H1 (cell line): ENCODE data around the gene CDY2A. TPM values are rescaled to one million over a fixed set of nuclear protein-coding genes. Genes with fewer than 3 reads are reported as not detected.
"Not testable (repeated sequence)": the region's sequence is repeated elsewhere in the genome, so short reads cannot be mapped to it uniquely, and the experiment has no call there.

Experiments used
- CTCF ChIA-PET: fragments of 300-600 bp; sonication (Branson Sonifier 250); formaldehyde crosslinking; loops from one replicate; lab custom pipeline; 2021; ENCODE audit not compliant: partially characterized antibody; lab: Charles Lee
- POLR2A ChIA-PET: fragments of 300-600 bp; sonication (Branson Sonifier 250); formaldehyde crosslinking; loops from one replicate; lab custom pipeline; 2021; ENCODE audit warnings: inconsistent platforms; ENCODE audit not compliant: partially characterized antibody; lab: Charles Lee
- DNase-seq, 2 experiments: peaks; one replicate each; pipeline versions ENCODE4 v3.0.0 to v3.0.0-alpha.2; 2010 to 2022; ENCODE audit warnings: low spot score in 2 of 2, low read depth in 1 of 2, mixed read lengths in 1 of 2
- FAIRE-seq: peaks from 2 replicates; lab custom pipeline; 2011; peaks lifted over from hg19 to GRCh38; lab: Jason Lieb, UNC
- H2AFZ ChIP-seq: 2 replicates; pipeline ENCODE4 v1.8.1; 2012; ENCODE audit warnings: low read length, inconsistent platforms
- H2AK5ac ChIP-seq: 2 replicates; pipeline ENCODE4 v1.6.1; 2013; ENCODE audit warnings: low read depth, low read length
- H2BK120ac ChIP-seq: replicated peaks from 2 replicates; pipeline ENCODE3; 2013; ENCODE audit warnings: low read depth, low read length, inconsistent platforms
- H2BK12ac ChIP-seq: 2 replicates; pipeline ENCODE4 v1.6.1; 2013; ENCODE audit warnings: low read depth, low read length
- H2BK15ac ChIP-seq: 2 replicates; pipeline ENCODE4 v1.6.1; 2013; ENCODE audit warnings: low read length
- H2BK20ac ChIP-seq: 2 replicates; pipeline ENCODE4 v1.6.1; 2013; ENCODE audit warnings: low read length
- H2BK5ac ChIP-seq: 2 replicates; pipeline ENCODE4 v1.6.1; 2013; ENCODE audit warnings: low read depth, low read length
- H3K14ac ChIP-seq: 2 replicates; pipeline ENCODE4 v1.6.1; 2013; ENCODE audit warnings: inconsistent platforms; ENCODE audit not compliant: insufficient read length
- H3K18ac ChIP-seq: 2 replicates; pipeline ENCODE4 v1.6.1; 2013; ENCODE audit warnings: low read length; ENCODE audit errors: extremely low read depth
- H3K23ac ChIP-seq: 2 replicates; pipeline ENCODE4 v1.6.1; 2013; ENCODE audit warnings: inconsistent platforms; ENCODE audit not compliant: insufficient read length
- H3K23me2 ChIP-seq: 2 replicates; pipeline ENCODE4 v1.6.1; 2013; ENCODE audit warnings: low read depth, low read length
- H3K27ac ChIP-seq: 2 replicates; pipeline ENCODE4 v1.6.1; 2011; ENCODE audit warnings: low read depth, low read length, inconsistent platforms
- H3K27me3 ChIP-seq, 4 experiments: replicated peaks in 1 of 4; 1 replicate in 1 of 4; 2 replicates in 3 of 4; pipeline versions ENCODE4 v1.6.1 to v1.8.1; 2011 to 2013; ENCODE audit warnings: low read length in 3 of 4, mild to moderate bottlenecking in 3 of 4, inconsistent platforms in 2 of 4, mixed read lengths in 2 of 4, moderate library complexity in 1 of 4; ENCODE audit not compliant: control insufficient read depth in 3 of 4, insufficient read depth in 3 of 4; ENCODE audit errors: extremely low read depth in 1 of 4
- H3K36me3 ChIP-seq, 4 experiments: 2 replicates each; pipeline versions ENCODE4 v1.6.1 to v1.8.1; 2011 to 2013; ENCODE audit warnings: mild to moderate bottlenecking in 4 of 4, low read length in 3 of 4, moderate library complexity in 2 of 4, control low read depth in 1 of 4, inconsistent platforms in 1 of 4; ENCODE audit not compliant: insufficient read depth in 4 of 4, control insufficient read depth in 2 of 4
- H3K4ac ChIP-seq: replicated peaks from 2 replicates; pipeline ENCODE3; 2013; ENCODE audit warnings: low read length, low read depth, mixed read lengths, inconsistent platforms; ENCODE audit not compliant: insufficient read length
- H3K4me1 ChIP-seq, 4 experiments: replicated peaks in 1 of 4; 1 replicate in 1 of 4; 2 replicates in 3 of 4; pipeline versions ENCODE4 v1.6.1 to v1.8.1; 2011 to 2013; ENCODE audit warnings: low read length in 3 of 4, inconsistent platforms in 2 of 4, mixed read lengths in 1 of 4; ENCODE audit not compliant: insufficient read depth in 4 of 4, control insufficient read depth in 3 of 4
- H3K4me2 ChIP-seq, 2 experiments: 2 replicates each; pipeline versions ENCODE4 v1.6.1 to v1.8.1; 2011 to 2013; ENCODE audit warnings: low read depth in 2 of 2, low read length in 2 of 2, control low read depth in 1 of 2, inconsistent platforms in 1 of 2, mild to moderate bottlenecking in 1 of 2; ENCODE audit not compliant: insufficient read depth in 1 of 2
- H3K4me3 ChIP-seq, 4 experiments: fragments of 200-600, 300-600 bp in 1 of 4; sonication (generic), shearing (Covaris generic), sonication (Bioruptor Twin) in 1 of 4; 2 replicates each; pipeline versions ENCODE4 v1.5.1 to v1.8.1; 2011 to 2016; ENCODE audit warnings: low read length in 4 of 4, low read depth in 3 of 4, control low read depth in 2 of 4, inconsistent platforms in 2 of 4, mild to moderate bottlenecking in 2 of 4, mixed read lengths in 1 of 4, moderate library complexity in 1 of 4; ENCODE audit not compliant: insufficient read depth in 2 of 4; ENCODE audit errors: extremely low read depth in 1 of 4
- H3K56ac ChIP-seq: replicated peaks from 2 replicates; pipeline ENCODE3; 2013; ENCODE audit warnings: low read depth, mild to moderate bottlenecking, mixed read lengths, low read length, inconsistent platforms; ENCODE audit not compliant: insufficient read length
- H3K79me1 ChIP-seq: 2 replicates; pipeline ENCODE4 v1.6.1; 2013; ENCODE audit warnings: low read depth, low read length, control low read depth
- H3K79me2 ChIP-seq, 2 experiments: 2 replicates each; pipeline versions ENCODE4 v1.6.1 to v1.8.1; 2012 to 2013; ENCODE audit warnings: low read length in 2 of 2, mild to moderate bottlenecking in 2 of 2, inconsistent platforms in 1 of 2; ENCODE audit not compliant: insufficient read depth in 2 of 2, control insufficient read depth in 1 of 2
- H3K9ac ChIP-seq, 4 experiments: replicated peaks in 1 of 4; 1 replicate in 1 of 4; 2 replicates in 3 of 4; pipeline versions ENCODE4 v1.6.1 to v1.8.1; 2011 to 2013; ENCODE audit warnings: low read depth in 3 of 4, low read length in 3 of 4, control low read depth in 2 of 4, mild to moderate bottlenecking in 2 of 4, moderate library complexity in 2 of 4, inconsistent platforms in 1 of 4; ENCODE audit errors: extremely low read depth in 1 of 4
- H3K9me3 ChIP-seq, 2 experiments: 2 replicates each; pipeline versions ENCODE4 v1.6.1 to v1.8.1; 2012 to 2013; ENCODE audit warnings: mild to moderate bottlenecking in 2 of 2, moderate library complexity in 2 of 2, control low read depth in 1 of 2, inconsistent platforms in 1 of 2, low read depth in 1 of 2, low read length in 1 of 2, mixed read lengths in 1 of 2; ENCODE audit not compliant: insufficient read depth in 2 of 2
- H4K20me1 ChIP-seq, 2 experiments: replicated peaks in 1 of 2; 2 replicates each; pipeline versions ENCODE3 to v1.8.1; 2011 to 2013; ENCODE audit warnings: inconsistent platforms in 2 of 2, low read length in 2 of 2, mild to moderate bottlenecking in 1 of 2; ENCODE audit not compliant: insufficient read depth in 2 of 2, control insufficient read depth in 1 of 2
- H4K5ac ChIP-seq: 2 replicates; pipeline ENCODE4 v1.6.1; 2013; ENCODE audit warnings: low read length, low read depth, mixed read lengths, inconsistent platforms; ENCODE audit not compliant: insufficient read length
- H4K8ac ChIP-seq: 2 replicates; pipeline ENCODE4 v1.8.0; 2013; ENCODE audit warnings: mild to moderate bottlenecking, moderate library complexity, low read length, inconsistent platforms; ENCODE audit not compliant: insufficient read depth; ENCODE audit errors: extremely low read depth
- H4K91ac ChIP-seq: replicated peaks from 2 replicates; pipeline ENCODE3; 2013; ENCODE audit warnings: low read length, mixed read lengths, inconsistent platforms; ENCODE audit not compliant: insufficient read length
- WGBS, 2 experiments: shearing (Covaris generic) in 1 of 2; methylation state at CpG; one replicate each; pipeline versions ENCODE4 v1.1.6 to v1.1.7; 2013 to 2015; ENCODE audit warnings: low lambda C conversion rate in 2 of 2, mixed read lengths in 2 of 2, inconsistent platforms in 1 of 2, low coverage in 1 of 2, missing lambda C conversion rate in 1 of 2; ENCODE audit not compliant: insufficient replicate concordance in 2 of 2, insufficient coverage in 1 of 2, insufficient read length in 1 of 2; ENCODE audit errors: extremely low coverage in 1 of 2, missing lambda C conversion rate in 1 of 2; 5-methylcytosine and 5-hydroxymethylcytosine counted together
- polyA plus RNA-seq, 7 experiments: library from polyadenylated mRNA; depleted of rRNA in 3 of 7; stranded (reverse) in 5 of 7; unstranded in 2 of 7; fragments of >200 nt in 5 of 7; fragments of 200-250 nt in 2 of 7; gene quantifications; 1 replicate in 5 of 7; 2 replicates in 1 of 7; 4 replicates in 1 of 7; pipeline versions ENCODE4 v1.2.1 to v1.2.3, GENCODE V29; 2011 to 2013; ENCODE audit warnings: missing spikeins in 2 of 7, mixed read lengths in 2 of 7
- total RNA-seq: library from RNA; stranded (reverse); fragmentation: NEBNext Ultra II Directional; extraction: Animal tissue kit (Norgen Biotek cat#: 25700); gene quantifications from 2 replicates; pipeline ENCODE4 v1.2.1, GENCODE V29; 2021

The CDY2A gene
- total and polyA plus RNA-seq, 2 of the 8 experiments (the other 6 are each of a cell fraction or from before 2014, with no cell fraction given): not detected

DNA sequence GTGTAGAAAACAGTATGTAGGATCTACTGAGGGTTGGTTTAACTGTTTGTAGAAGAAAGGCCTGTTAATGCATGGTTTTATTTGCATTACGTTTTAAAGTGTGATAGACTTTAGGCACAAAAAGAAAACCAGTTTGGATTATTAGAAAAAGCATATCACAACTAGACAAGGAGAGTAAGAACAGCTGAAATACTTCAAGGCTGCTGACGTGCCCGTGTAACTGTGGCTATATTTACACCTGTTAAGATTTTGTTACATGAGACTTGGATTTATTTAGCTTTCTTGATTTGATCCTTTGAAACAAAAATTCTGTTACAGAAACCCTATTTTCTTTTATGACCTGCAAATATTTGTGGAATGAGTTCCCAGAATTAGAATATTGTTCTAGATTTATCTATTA, 9.3 kb downstream of the CDY2A start:
- H3K27me3 ChIP-seq, H3K4me3 ChIP-seq, H3K27ac ChIP-seq, H2BK120ac ChIP-seq, H3K9ac ChIP-seq, H2BK15ac ChIP-seq, H2AK5ac ChIP-seq, H4K5ac ChIP-seq, H3K4ac ChIP-seq, FAIRE-seq, H3K4me1 ChIP-seq, H2AFZ ChIP-seq, H3K14ac ChIP-seq, H3K23me2 ChIP-seq, H2BK12ac ChIP-seq, H3K79me2 ChIP-seq, H3K18ac ChIP-seq, H4K20me1 ChIP-seq, H3K56ac ChIP-seq, DNase-seq, H2BK5ac ChIP-seq, POLR2A ChIA-PET, H2BK20ac ChIP-seq, CTCF ChIA-PET, H4K91ac ChIP-seq, H3K36me3 ChIP-seq, H4K8ac ChIP-seq, H3K4me2 ChIP-seq, H3K23ac ChIP-seq, H3K9me3 ChIP-seq, H3K79me1 ChIP-seq: not testable (repeated sequence)
- no CpG with 5 or more reads among the region's 3 CpGs for WGBS, 2 experiments

GRCh38 chrY:18044990-18045389, 19.4 kb downstream of the CDY2A start:
- H3K79me1 ChIP-seq, FAIRE-seq, H2BK5ac ChIP-seq, H3K4me1 ChIP-seq, H3K23ac ChIP-seq, H3K18ac ChIP-seq, H3K4me3 ChIP-seq, H4K5ac ChIP-seq, H3K79me2 ChIP-seq, H3K27ac ChIP-seq, H3K14ac ChIP-seq, H2BK12ac ChIP-seq, H3K4me2 ChIP-seq, H2AFZ ChIP-seq, H2AK5ac ChIP-seq, H3K9ac ChIP-seq, H3K23me2 ChIP-seq, H4K20me1 ChIP-seq, H4K91ac ChIP-seq, H2BK15ac ChIP-seq, H2BK120ac ChIP-seq, H3K9me3 ChIP-seq, H3K4ac ChIP-seq, H3K36me3 ChIP-seq, H2BK20ac ChIP-seq, CTCF ChIA-PET, H4K8ac ChIP-seq, POLR2A ChIA-PET, H3K27me3 ChIP-seq, H3K56ac ChIP-seq, DNase-seq: not testable (repeated sequence)
- WGBS, 2 experiments: no CpG with 5 or more reads among the region's 3 CpGs
